Umbilical cord (tissue), 2 donors: ENCODE measurements around the gene ZNF136. TPM values are rescaled to one million over a fixed set of nuclear protein-coding genes. Genes with fewer than 3 reads are reported as not detected.
A peak's percentile ranks its signal among the peaks of the same experiment; 100 is the strongest.

ENCODE experiments used
- DNase-seq: peaks from one replicate; pipeline ENCODE4 v3.0.0-alpha.2; 2015; ENCODE audit warnings: low spot score
- total RNA-seq: library from RNA; depleted of rRNA; stranded (reverse); fragments of >200 nt; gene quantifications from one replicate; pipeline ENCODE4 v1.2.3, GENCODE V29; 2014; ENCODE audit warnings: low replicate concordance; ENCODE audit not compliant: insufficient read depth

The ZNF136 gene
- 16.1 TPM for total RNA-seq

DNA sequence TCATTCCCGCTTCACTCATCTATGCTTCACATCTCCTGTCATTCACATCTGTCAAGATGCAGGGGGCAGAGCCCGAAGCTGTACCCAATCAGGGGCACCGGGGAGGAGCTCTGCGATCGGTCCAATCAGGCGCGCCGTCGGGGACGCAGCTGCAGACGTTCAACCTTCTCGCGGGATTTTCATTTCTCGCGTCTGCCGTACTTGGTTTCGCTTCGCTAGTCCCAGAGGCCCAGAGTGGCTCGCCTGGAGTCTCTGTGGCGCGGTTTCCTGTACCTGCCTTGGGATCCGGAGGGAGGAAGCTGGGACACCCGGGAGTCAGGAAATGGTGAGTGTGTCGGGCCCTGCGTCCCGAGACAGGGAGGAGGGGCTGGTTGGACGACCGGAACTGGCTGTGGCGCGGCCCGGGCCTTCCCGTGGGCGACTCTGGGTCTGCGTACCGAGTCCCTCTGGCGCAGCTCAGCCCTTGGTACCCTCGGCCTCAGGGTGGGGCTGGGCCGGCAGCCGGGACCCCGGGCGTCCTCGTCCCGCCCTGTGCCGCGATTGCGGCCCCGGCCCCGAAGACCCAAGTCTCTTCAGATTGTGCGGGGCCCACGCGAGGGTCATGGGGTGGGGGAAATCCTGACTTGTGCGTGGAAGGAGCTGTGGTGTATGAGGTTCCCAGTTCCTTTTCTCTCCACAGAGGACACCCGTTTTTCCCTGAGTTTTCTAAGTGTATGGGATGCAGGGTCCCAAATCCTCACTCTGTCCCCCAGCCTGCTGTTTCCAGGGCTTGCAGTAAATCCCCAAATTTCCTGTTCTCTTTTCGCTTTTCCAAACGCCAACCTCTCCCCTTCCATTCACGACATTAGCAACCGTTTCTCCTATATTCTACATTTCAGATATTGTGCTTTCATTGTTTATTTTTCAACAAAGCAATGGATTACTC lies at the start of gene ZNF136:
Gene ZNF136 (plus strand): TSS at position 215 of the 925 bp plus-strand sequence. CDS start 108 bp downstream, at position 323.
- DNase-seq: peak; percentile 98

DNA sequence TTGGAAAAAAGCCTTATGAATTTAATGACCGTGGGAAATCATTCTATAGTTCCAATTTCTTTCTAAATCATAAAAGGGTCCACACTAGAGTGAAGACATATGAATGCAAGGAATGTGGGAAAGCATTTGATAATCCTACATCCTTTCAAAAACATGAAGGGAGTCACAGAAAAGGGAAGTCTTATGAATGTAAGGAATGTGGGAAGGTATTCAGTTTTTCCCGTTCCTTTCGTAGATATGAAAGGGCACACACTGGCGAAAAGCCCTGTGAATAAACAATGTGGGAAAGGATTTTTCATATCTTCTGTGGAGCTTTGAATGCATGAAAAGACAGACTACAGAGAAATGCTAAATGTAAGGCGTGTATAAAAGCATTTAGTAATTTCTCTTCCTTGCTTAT lies 49.8 kb upstream of the ZNF136 start:
- DNase-seq: no peak

DNA sequence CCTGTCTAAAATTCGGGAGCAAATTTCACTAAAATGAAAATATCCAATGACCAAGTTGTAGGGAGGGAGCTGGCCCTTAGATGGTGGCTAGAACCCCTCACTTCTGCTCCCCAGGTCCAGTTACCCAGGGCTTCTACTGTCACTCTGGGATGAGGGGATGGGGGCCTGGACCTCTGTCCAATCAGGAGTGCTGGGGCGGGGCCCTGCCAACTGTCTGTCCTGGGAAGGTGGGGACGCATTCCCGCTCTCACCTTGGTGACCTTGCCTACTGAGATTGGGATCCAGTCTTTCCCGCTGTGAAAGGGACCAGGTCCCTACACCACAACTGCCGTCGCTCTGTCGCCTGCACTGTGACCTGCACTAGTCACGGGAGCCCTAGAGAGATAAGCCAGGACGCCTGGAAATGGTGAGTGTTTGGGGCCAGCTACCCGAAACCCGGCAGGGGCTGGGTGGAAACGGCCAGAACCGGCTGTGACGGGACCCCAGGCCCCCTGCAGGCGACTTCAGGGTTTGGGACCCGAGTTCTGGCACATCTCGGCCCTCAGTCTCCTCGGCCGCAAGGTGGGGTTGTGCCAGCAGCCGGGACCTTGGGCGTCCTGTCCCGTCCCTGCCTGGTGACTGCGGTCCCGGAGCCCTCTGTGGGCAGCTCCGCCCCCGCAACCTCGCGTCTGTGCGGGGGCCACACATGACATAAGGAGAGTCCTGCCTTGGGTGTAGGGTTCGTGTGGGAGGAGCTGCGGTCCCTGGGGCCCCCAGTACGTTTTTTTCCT lies 45.5 kb upstream of the ZNF136 start:
- no peak for DNase-seq

DNA sequence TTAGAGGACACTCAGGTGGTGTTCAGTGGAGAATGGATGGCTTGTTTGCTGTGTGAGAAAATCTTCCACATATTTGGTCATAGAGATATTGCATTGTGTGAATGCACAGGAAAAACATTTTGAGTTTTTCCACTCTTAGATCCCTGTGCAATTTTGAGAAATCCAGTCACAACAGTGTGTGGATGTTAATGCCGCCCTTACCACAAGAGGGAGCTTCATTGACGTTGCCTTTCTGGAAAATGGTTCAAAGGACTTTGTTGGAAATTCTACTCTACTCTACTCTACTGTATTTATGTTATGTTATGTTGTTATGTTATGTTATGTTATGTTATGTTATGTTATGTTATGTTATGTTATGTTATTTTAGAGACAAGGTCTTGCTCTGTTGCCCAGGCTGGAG lies 36.2 kb upstream of the ZNF136 start:
- DNase-seq: no peak

DNA sequence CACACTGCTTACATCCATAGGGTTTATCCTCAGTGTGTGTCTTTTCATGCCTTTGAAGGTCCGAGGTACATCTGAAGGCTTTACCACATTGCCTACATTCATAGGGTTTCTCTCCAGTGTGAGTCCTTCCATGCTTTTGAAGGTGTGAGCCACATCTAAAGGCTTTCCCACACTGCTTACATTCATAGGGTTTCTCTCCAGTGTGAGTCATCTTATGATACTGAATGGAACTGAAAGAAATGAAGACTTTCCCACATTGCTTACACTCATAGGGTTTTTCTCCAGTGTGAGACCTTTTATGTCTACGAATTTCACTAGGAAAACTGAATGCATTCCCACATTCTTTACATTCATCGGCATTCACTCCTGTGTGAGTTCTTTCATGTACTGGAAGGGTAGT lies 29.8 kb upstream of the ZNF136 start:
- DNase-seq: no peak

DNA sequence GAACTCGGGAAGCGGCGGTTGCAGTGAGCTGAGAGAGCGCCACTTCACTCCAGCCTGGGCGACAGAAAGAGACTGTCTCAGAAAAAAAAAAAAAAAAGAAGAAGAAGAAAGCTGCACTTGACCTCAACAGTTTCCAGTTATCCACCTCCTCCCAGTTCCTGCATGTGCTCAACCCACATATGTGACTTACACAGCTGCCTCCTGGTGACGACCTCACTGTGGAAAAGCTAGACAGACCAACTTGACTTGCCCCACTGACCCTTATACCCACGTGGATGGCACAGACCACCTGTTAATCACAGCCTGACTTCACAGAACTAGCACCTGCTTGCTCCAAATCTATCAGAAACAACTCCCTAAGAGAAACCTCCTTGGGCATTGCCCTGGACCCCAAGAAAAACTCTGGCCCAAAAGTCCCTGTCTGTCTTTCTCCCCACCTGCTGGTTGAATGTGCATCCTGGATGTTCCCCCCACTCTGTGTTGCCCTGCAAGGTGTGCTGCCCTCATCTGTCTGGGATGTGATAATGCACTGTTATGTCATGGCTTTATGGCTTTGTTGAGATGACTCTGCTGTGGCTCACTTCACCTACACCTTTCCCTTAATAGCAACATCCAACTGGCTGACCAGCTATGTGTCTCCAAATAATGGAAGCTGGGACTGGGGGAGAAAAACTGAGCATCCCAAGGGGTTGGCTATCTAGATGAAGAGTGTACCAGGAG lies 25.5 kb upstream of the ZNF136 start:
- no peak for DNase-seq

DNA sequence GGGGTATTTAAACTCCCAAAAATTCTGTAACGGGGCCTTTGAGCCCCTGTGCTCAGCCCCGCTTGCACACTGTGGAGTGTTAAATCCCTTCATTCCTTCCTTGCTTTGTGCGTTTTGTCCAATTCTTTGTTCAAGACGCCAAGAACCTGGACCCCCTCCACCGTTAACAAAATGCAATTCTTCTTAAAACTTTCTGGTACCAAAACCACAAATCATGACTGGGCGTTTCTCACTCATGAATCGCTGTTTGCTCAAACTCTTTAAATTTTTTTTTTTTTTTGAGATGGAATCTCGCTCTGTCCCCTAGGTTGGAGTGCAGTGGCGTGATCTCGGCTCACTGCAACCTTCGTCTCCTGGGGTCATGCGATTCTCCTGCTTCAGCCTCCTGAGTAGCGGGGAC lies 23.6 kb upstream of the ZNF136 start:
- DNase-seq: peak; percentile 5

DNA sequence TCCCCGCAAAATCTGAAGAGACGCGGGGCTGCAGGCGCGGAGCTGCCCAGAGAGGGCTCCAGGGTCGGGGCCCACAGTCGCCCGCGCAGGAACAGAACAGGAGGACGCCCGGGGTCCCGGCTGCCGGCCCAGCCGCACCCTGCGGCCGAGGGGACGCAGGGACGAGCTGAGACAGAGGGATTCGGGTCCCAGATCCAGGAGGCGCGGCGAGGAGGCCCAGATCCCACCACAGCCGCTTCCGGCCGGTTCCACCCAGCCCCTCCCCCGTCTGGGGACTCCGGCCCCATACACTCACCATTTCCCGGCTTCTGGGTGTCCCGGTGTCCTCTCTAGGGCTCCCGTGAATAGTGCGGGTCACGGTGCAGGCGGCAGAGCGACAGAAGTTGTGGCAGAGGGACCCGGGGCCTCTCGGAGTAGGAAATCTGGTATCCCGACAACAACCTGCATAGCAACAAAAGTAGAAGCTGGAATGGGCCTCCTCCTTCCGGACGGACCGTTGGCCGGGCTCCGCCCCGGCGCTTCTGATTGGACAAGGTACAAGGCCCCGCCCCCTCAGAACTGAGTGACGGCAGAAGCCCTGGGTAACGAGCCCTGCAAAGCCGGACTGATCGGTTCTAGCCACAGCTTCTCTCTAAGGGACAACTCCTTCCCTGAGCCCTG lies 22.9 kb upstream of the ZNF136 start, which contains the start of gene ZNF20:
Gene ZNF20 (minus strand): TSS at position 466 of the 660 bp plus-strand sequence. CDS start 168 bp downstream, at position 298.
- DNase-seq: peak; percentile 98

DNA sequence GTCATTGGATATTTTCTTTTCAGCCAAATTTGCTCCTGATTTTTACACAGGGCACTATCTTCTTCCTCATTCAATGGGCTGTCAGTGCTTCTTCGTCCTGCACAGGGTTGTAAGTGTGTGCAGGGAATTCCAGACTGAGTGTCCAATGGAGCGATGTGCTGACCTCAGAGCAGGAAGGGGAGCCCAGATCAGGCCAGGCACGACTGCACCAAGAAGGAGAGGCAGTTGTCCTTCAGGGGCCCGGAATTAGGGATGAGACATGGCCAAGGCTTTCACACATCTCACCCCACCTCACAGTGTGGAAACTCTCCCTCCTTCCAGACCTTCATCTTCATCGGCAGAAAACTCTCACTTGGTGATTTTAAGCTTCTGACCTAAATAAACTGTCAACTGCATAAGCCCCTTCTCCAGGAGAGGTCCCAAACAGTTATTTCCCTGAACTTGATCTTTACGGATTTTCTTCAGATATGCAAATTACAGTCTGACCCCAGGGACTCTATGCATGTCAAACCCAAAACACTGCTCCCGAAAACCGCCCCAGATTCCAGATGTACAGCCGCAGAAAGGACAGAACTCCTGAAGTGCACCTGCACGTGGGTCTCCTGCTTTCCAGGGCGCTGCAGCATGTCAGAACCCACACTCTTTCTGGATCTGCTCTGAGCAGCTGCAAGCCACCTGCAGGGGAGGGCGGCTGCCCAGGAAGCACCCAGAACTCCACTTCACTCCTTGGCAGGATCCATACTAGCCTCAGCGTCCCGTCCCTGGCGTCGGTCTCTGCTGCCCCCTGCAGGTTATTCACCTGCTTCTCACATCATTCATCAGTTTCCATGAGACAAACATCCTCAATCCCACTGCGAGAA lies 22.1 kb upstream of the ZNF136 start:
- peak; percentile 87 for DNase-seq

DNA sequence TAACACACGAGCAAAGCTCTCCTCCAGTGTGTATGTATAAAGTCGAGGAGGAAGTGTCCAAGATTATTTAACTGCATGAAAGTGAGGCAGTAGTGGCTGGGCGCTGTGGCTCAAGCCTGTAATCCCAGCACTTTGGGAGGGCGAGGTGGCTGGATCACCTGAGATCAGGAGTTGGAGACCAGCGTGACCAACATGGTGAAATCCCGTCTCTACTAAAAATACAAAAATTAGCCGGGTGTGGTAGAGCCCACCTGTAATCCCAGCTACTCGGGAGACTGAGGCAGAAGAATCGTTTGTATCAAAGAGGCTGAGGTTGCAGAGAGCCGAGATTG lies 21.5 kb upstream of the ZNF136 start:
- DNase-seq: no peak

DNA sequence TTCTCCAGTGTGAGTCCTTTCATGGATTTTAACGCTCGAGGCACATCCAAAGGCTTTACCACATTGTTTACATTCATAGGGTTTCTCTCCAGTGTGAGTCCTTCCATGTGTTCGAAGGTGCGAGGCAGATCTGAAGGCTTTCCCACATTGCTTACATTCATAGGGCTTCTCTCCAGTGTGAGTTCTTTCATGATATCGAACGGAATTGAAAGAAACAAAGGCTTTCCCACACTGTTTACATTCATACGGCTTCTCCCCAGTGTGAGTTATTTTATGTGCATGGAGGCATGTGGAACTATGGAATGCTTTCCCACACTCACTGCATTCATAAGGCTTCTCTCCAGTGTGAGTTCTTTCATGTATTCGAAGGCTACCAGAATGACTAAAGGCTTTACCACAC lies 17.5 kb upstream of the ZNF136 start:
- DNase-seq: no peak

DNA sequence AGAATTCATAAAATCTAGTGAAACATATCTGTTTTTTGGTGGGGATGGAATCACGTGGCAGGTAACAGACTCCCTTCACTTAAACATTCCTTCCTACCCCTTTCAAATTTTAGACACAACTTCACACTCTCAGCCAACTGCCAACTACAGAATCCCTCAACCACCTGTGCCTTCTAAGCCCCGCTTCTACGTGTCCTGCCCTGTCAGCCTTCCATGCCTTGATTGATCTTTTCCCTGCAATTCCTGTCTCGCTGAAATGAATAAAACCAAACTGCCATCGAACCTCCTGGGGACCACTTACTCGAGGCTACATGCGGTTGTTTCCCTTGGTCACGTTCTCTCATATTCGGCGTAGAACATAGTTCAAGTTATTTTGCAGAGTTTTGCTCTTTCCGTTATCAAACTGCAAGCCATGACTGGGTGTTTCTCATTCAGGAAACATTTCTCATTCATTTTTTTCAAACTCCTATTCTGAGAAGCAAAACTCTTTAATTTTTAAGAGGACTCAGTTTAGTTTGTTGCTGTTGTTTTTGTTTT lies 7.5 kb upstream of the ZNF136 start:
- DNase-seq: no peak

DNA sequence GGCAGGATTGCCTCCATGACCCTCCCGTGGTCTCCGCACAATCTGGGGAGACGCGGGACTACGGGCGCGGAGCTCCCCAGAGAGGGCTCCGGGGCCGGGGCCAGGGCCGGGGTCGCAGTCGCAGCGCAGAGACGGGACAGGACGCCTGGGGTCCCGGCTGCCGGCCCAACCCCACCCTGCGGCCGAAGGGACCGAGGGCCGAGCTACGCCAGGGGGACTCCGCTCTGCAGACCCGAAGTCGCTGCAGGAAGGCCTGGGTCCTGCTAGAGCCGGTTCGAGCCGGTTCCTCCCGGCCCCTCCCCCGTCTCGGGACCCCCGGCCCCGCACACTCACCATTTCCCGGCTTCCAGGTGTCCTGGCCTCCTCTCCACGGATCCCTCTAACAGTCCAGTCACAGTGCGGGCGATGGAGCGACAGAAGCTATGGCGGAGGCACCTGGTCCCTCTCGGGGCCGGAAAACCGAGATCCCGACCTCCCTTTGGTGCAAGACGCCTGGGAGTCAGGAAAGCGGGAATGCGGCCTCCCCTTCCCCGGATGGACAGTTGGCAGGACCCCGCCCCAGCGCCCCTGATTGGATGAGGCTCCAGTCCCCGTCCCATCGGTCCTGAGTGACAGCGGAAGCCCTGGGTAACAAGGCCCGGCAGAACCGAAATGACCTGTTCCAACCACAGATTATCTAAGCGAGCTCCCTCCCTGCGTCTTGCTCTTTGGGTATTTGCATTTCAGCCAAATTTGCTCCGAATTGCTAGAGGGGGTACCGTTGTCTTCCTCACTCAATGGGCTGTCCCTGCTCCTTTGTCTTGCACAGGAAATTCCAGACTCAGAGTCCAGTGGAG lies 6.5 kb upstream of the ZNF136 start, which contains the start of gene ZNF625:
Gene ZNF625 (minus strand): TSS at position 512 of the 836 bp plus-strand sequence. CDS start 176 bp downstream, at position 336.
- DNase-seq: peak; percentile 96

DNA sequence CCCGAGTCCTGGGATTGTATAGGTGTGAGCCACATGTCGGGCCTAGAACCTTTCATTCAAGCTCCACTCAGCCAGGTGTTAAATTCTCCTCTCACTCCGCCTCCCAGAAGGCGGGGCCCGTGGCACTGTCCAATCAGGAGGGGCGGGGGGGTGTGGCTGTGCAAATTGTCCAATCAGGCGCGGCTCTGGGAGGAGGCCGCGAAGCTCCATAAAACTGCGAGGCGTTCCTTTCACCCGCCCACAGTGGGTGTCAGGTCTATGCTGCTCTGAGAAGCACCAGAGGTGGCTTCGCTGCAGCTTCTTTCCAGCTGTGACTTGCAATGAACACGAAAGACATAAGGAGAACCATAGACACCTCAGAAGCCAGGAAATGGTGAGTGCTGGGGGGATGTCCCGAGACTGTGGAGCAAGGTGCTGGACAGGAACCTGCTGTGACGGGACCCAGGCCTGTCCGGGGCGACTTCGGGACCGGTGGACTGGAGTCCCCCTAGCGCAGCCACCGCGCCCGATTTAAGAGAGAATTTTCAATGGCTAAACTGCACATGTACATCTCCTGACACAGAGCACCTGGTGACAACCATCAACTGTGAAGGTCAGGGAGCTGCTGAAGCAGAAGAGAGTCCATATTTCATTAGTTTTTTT lies 3.0 kb upstream of the ZNF136 start:
- no peak for DNase-seq

DNA sequence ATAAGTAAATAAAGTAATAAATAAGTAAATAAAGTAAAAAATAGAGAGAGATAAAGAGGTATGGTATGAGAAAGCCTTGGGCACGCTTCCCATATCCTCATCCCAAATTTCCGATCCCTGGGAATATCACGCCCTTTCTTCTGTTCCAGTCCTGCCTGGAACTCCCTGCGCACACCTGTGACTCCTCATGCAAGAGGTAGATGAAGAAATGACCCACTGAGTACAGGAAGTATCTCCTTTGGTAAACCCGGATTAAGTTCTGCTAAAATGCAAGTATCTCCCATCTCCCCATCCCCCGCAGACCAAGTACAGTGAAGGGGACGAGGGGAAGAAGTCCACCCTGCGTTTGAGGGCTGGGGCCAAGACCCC lies 399 bp upstream of the ZNF136 start:
- DNase-seq: no peak

DNA sequence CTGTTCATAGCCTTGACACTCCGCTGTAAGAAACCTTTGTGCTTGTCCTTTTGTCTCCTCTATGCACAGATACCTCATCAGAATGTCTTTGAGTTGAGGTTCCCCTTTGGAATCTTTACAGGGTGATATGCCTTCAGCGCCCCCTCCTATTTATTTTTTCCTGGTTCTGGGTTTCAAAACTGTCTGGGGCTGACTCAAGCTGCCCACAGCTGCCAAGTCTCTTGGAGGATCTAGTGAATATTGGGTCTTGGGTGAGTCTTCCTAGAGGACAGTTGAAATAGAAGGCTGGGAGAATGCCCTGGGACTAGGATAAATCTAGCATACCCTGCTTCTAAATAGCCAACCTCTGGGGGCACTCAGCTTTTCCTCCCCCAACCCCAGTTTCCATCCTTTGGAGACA lies 930 bp downstream of the ZNF136 start:
- no peak for DNase-seq

DNA sequence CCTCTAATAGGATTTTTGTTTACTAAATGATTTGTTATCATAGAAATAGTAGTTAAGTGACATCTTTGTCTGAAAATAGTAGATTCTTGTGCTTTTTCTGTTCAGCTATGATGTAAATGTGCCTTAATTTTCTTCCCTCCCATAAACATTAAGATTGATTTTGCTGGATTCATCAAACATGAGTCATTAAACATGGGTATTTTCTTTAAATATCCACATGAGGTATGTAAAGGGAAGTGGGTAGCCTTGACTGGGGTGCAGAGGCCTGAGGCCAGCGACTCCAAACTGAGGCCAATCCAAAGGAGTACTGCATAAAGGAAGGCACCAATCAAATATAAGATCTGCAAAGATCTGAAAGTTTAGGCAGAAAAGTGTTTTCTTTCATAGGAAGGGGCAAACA lies 3.7 kb downstream of the ZNF136 start:
- DNase-seq: no peak

DNA sequence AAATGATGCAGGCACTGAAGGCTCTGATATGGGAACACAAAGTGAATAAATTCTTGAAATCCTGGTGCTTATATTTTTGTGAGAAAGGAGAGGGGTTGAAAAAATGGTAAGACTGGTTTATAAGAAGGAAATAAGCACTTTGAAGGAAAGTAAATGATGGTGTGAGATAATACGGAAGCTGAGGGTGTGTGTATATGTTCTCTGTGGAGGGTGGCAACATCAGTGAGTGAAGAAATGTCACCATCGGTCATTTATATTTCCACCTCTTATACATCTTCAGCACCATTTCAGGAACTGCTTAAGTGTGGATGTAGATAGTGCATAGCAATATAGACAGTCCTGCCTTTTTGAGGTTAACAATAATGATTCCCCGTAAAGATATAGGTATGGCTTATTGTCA lies 17.5 kb downstream of the ZNF136 start:
- no peak for DNase-seq

DNA sequence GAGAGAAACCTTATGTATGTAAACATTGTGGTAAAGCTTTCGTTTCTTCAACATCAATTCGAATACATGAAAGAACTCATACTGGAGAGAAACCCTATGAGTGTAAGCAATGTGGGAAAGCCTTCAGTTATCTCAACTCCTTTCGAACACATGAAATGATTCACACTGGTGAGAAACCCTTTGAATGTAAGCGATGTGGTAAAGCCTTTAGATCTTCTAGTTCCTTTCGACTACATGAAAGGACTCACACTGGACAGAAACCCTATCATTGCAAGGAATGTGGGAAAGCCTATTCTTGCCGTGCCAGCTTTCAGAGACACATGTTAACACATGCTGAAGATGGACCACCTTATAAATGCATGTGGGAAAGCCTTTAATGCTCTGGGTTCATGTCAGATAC lies 24.7 kb downstream of the ZNF136 start:
- no peak for DNase-seq
